GM18951 (cell line): ENCODE data around the gene PHRF1.

Experiments used
- POLR2A ChIP-seq: IDR thresholded peaks from 4 replicates; pipeline ENCODE4 v1.6.1; 2011; ENCODE audit warnings: mild to moderate bottlenecking; ENCODE audit not compliant: insufficient read length, insufficient read depth; ENCODE audit errors: extremely low read depth
- in situ Hi-C: fragments of 300-500 bp; cut with MboI; formaldehyde crosslinking; loops from one replicate; pipeline ENCODE4 v1.12.0; 2022; ENCODE audit warnings: low sequenced_read_pairs, mixed read lengths, inconsistent platforms; ENCODE audit not compliant: unreplicated experiment

The PHRF1 gene

GRCh38 chr11:534396-535209, 41.7 kb upstream of the PHRF1 start:
- in situ Hi-C loops: no loop called here

GRCh38 chr11:535210-535518, 41.1 kb upstream of the PHRF1 start:
- TF ChIP-seq POLR2A: no peak

More at GRCh38 chr11:534396-535209, 41.7 kb upstream of the PHRF1 start:
- no peak for TF ChIP-seq POLR2A

GRCh38 chr11:535519-536454, 40.5 kb upstream of the PHRF1 start, which contains the start of gene HRAS:
HRAS (minus strand) TSS chr11:535576.
- peak; percentile 93 for TF ChIP-seq POLR2A
- in situ Hi-C loops: no loop called here

More at GRCh38 chr11:535210-535518, 41.1 kb upstream of the PHRF1 start:
- in situ Hi-C loops: no loop called here

- peak; percentile 65 for TF ChIP-seq POLR2A
Observed at GRCh38 chr11:536841-537621, 39.2 kb upstream of the PHRF1 start, which contains the start of gene LRRC56. LRRC56 (plus strand) TSS chr11:537527; CDS start chr11:540685, 3,158 bp downstream.

GRCh38 chr11:537622-538430, 38.4 kb upstream of the PHRF1 start:
- in situ Hi-C loops: no loop called here
- TF ChIP-seq POLR2A: no peak

More at GRCh38 chr11:536841-537621, 39.2 kb upstream of the PHRF1 start, which contains the start of gene LRRC56:
- in situ Hi-C loops: no loop called here

- in situ Hi-C loops: no loop called here
- no peak for TF ChIP-seq POLR2A
Observed at GRCh38 chr11:538431-539051, 37.7 kb upstream of the PHRF1 start.

- in situ Hi-C loops: no loop called here
- TF ChIP-seq POLR2A: no peak
Observed at GRCh38 chr11:539971-540481, 36.2 kb upstream of the PHRF1 start.

GRCh38 chr11:540583-541432, 35.5 kb upstream of the PHRF1 start:
- in situ Hi-C loops: no loop called here
- no peak for TF ChIP-seq POLR2A

GRCh38 chr11:541433-541885, 34.8 kb upstream of the PHRF1 start:
- in situ Hi-C loops: no loop called here
- no peak for TF ChIP-seq POLR2A

GRCh38 chr11:544817-545166, 31.5 kb upstream of the PHRF1 start:
- TF ChIP-seq POLR2A: no peak

GRCh38 chr11:545171-545570, 31.1 kb upstream of the PHRF1 start:
- in situ Hi-C loops: no loop called here
- TF ChIP-seq POLR2A: no peak

More at GRCh38 chr11:544817-545166, 31.5 kb upstream of the PHRF1 start:
- in situ Hi-C loops: no loop called here
